ENCODE data around the gene FBXL14.
A peak's percentile ranks its signal among the peaks of the same experiment; 100 is the strongest.
"Not testable (repeated sequence)": the region's sequence is repeated elsewhere in the genome, so short reads cannot be mapped to it uniquely, and the experiment has no call there.

Gene FBXL14

DNA sequence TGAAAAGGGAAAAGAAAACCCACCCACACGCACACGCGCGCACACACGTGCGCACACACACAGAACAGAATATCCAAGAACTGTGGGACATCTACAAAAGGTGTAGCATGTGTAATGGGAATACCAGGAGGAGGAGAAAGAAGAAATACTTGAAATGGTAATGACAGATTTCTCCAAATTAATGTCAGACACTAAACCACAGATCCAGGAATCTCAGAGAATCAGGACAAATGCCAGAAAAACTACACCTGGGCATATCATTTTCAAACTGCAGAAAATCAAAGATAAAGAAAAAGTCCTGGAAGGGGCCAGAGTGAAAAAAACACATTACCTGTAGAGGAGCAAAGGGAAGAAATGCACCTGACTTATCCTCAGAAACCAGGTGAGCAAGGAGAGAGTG, 26.5 kb downstream of the FBXL14 start:
- DNase-seq = no peak

DNA sequence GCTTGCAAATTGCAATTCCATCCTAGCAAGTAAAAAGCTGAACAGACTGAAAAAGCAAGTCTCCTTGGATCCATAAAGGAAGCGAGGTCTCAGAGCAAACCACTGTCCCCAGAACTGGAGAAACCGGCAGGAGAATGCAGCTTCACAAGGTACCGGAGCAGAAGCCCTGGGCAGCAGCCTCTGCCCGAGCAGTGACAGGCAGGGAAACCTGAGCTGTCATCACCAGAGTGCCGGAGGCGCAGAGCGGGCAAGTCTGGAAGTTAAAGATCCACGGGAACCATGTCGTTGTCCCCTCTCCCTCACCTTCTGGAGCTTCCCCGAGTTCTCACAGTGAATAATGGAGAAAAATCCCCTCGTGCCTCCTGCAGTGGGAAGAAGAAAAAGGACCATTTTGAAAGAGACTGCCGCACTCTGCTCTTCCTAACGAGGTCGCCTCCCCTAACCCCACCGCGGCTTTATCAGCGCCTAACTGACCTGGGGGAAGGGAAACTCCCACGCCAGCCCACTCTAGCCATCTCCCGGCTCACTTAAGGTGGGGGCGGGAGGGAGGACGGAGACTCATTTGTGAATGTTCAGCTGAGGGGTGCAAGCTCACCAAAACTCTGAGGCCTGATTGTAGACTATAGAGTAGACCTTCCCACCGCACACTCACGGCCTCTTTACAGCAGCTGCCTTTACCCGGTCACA, 27.8 kb downstream of the FBXL14 start:
- no peak for DNase-seq

DNA sequence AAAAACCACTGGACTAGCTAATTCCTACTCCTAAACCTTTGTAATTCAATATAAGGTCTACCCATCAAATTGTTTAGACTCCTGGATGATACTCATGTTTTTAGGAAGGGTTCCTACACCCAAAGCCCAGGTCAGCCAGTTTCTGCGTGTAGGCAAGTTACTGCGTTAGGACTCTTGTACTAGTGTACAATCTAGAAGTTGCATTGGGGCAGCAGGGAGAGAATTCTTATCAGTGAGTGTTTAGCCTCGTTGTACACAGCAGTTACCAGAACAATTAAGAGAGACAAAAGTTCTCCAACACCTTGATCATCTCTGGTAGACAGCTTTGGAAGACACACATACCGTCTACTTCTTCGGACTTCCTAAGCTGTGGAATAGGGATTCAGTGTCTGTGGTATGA, 29.2 kb downstream of the FBXL14 start:
- no peak for DNase-seq

DNA sequence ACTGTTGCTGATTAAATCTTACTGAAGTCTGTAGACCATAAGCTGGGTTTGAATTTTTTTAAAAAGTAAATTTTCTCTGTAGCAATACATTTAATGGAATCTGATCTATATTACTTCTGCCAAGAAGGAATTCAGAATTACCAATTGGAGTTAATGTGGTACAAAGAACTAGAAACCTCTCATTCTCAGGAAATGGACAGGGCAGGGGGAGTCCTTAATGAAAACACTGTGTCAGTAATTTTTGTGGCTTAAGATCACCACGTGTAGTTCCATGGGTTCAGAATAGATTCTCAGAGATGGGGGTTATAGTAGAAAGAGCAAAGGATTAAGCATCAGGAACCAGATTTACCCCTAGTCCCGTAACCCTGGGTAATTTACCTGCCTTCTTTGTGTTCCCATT, 30.3 kb downstream of the FBXL14 start:
- no peak for DNase-seq

DNA sequence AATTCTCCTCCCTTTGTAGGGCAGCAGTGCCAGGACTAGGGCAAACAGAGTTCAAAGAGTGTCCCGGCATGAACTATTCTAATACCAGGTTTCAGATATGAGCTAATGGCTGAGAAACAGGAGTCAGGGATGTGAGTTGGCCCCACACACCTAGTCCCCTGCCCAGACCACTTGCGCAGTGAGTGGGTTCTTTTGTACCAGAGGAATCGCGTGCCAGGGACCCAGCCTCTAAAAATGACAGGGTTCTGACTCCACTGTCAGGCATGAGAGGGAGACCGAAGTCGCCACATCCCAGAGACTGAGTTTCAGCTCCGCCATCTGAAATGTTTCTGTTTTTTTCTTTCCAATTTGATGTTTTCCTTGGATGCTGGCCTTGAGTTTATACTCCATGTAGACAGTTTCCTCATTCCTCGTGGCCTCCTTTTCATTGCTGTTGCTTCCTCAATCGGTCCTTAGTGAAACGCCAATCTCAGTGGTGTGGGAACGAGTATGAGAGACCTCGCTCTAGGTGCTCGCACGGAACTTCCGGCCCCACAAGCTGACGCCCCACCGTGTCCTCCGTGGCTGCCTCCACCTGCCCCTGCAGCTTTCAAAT, 31.5 kb downstream of the FBXL14 start:
- DNase-seq = no peak

DNA sequence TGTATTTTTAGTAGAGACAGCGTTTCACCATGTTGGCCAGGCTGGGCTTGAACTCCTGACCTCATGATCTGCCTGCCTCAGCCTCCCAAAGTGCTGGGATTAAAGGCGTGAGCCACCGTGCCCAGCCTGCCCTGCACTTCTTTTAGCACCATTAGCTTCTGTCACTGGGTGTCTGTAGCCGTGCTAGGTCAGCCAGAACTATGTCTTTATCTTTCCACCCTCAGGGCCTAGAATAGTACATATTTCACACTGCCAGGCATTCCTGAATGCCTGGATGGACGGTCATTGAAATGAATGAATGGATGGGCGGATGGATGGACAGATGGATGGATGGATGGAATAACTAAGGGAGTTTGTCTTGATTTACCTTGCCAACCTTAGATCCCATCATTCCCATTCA, 33.7 kb downstream of the FBXL14 start:
- no peak for DNase-seq

DNA sequence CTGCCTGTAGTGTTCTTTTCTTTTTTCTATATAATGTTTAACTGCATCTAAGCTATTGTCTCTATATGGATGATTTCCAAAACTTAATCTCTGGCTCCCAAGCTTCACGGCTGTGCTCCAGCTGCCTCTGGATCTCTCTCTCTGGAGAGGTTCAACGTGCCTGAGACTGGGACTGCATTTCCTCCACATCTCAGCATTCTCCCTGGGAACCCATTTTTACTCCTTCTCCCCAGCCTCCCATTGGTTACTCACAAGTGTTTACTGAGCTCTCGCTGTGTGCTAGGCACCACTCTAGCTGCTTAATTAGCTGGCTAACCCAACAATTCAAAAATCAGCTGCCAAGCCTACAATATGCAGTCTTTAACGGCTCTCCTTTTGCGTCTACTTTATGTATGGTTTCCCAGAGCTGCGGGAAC, 34.7 kb downstream of the FBXL14 start:
- no peak for DNase-seq

DNA sequence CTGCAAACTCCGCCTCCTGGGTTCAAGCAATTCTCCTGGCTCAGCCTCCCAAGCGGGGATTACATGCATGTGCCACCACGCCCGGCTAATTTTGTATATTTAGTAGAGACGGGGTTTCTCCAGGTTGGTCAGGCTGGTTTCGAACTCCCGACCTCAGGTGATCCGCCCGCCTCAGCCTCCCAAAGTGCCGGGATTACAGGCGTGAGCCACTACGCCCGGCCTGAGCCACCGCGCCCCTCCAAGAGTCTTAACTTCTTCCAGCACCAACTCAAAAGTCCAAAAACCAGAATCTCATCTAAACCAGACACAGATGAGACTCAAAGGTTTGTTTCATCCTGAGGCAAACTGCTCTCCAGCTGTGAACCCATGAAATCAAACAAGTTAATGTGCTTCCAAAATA, 36.3 kb downstream of the FBXL14 start:
- not testable (repeated sequence) for DNase-seq

DNA sequence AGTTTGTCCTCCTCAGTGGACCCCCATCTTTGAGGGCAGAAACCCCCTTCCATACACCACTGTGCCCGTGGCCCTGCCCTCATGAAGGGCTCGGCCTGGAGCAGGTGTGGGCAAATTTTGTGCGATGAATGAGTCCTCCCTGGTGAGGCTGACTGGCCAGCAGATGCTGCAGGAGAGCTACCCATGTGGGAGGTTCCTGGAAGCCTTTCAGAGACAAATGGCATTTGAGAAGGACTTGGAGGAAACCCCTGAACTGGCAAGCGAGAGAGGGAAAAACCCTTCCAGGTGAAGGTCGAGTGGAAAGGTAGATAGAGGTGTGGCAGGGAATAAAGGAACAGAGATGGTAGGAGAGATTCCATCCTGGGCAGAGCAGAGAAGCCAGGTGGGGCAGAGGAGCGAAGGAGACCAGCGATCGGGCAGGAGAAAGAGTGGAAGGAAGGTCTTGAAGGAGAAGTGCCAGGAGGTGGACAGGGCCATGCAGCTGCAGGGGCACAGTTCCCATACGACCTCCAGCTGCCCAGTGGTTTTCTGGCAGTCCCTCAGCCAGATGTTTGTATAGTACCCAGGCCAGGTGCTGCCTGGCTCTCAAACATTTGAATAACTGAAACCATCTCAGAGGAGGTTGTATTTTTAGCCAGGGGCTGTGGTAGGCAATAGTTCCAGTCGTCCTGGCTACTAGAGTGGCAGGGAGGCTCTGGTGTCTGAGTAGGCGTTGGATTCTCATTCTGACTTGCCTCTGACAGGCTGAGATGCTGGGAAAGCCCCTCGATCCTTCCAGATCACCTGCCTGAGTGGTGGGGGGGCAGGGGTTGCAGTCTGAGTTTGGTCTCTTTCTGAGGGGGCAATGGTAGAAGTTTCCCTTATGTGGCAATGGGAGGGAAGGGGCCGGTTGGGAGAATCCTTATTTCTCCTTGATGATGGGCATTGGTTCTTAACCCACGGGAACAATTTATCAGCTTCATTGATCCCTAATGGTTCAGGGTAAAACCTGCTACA, 40.1 kb downstream of the FBXL14 start:
- no peak for DNase-seq

DNA sequence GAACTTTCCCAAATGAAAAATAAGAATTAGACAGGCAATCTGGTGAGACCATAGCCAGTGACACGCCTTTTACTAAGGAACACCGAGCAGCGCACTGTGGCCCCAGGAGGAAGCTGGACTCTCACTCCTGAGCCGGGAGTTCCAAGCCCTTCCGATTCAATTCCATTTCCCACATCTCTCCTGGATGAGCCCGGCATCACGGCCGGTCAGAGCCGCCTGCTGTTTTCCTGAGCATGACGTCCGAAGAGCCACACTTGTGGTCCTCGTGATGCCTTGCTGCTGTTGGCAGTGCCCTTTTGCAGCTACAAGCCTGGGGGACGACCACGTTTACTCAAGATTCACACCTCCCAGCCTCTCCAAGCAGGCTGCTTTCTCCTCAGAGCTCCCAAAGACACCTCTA, 40.8 kb downstream of the FBXL14 start:
- no peak for DNase-seq

DNA sequence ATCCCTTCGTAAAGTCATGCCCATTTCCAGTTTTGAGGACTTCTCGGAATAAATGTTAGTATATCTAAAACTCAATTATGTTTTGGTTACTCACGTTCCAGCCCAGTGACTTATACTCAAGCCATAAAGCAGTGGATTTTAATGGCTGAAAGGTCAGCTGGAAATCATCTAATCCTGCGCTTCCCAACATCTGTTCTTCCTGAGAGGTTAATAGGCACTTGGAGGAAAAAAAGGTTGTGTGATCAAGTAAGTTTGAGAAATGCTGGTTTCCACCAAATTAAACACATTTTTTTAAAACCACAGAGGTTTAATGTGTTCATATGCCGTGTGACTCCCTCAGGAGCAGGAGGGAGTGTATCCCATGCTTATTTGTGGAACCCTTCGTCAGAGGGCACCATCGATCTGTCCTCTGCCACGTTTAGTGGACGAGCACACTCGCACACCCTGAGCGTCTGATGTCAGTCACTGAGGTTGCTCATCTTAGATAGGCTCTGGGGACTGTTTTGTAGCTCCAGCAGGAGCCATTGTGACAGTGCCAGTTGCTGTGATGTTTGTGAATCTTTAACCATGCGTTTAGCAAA, 41.4 kb downstream of the FBXL14 start:
- DNase-seq = no peak

DNA sequence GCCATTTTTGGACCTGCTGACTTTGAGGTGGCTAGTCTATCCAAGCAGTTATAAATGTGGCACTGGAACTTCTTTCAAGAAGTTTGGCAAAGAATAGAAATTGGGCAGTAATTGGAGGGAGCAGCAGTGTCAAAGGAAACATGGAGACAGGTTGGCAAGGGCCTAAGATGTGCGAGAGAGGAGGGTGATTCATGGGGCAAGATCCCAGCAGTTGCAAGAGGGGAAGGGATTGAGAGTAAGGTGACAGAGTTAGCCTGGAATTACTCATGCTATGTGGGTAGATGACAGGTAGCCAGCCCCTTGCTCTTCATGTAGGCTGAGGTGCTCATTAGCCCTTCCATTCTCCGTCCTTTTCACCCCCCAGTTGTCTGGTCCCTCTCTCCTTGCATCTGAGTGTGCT, 42.2 kb downstream of the FBXL14 start:
- no peak for DNase-seq

DNA sequence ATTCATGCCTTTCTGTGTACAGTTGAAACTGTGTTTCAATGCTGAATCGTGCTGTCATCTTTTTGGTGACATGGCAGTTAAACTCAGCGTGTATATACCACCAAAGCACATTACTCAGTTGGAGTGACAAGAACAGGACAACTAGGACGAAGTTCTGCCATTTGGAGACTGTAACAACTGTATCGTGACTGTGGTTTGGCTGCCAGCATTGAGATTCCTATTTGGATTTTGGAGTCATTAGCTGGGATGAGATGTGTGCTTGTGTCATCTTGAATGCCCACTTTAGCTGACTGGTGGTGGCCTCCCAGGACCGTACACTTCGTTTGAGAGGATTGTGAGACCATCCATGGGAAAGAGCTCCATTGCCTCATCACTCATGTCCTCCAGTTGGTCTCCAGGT, 42.9 kb downstream of the FBXL14 start:
- DNase-seq = no peak

DNA sequence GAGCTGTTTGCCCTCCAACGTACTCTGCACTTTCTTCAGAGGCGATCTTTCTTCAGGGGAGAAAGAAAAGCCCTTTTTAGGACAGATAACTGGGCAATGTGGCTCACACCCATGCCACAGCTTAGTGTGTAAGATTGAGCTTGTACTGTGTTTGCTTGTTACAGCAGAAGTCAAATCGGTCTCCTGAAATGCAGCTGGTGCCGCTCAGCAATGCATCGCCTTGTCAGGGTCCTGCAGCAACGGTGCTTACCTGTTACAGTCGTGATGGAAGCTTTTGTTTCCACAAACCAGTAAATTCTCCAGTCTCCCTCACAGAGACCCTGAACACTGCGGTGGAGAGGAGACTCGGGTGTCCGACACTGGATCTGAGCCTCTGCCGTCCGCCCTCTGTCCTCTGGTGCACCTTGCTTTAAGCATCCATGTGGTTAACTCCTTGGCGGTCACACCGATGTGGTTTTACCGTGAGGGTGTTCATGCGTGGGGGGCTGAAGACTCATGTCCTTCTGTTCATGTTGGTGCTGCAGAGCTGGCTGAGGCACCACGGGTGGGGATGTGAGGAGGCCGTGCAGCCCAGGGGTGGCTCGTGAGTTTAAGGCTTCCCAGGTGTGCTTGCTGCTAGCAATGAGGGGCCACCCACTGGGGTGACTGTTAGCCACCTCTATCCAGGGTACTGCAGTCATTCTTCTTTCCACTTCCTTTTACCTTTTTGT, 47.3 kb downstream of the FBXL14 start:
- no peak for DNase-seq

DNA sequence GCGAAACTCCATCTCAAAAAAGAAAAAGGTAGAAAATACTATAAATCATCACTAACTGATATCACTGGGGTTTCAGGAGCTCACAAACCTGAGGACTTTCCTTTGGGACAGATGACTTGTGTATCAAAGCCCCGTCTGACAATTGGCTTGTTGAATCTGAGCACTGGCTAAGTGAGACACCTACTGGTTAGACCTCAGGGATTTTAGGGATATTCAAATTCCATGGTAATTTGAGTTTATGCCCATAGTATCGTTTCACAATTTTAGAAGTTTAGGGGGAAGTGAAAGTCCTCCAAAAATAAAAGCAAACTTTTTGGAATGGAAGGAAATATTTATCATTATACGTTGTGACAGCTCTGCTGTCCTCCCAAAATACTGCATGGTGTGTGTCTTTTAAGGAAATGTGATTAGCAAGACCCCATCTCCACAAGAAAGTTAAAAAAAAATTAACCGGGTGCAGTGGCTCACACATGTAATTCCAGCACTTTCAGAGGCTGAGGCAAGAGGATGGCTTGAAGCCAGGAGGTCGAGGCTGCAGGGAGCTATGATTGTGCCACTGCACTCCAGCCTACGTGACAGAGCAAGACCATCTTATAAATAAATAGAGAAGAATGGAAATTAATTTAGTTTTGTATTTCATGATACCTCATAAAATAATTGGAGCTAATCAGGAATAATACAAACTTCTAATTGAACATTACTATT, 49.2 kb downstream of the FBXL14 start:
- DNase-seq = peak; percentile 49

DNA sequence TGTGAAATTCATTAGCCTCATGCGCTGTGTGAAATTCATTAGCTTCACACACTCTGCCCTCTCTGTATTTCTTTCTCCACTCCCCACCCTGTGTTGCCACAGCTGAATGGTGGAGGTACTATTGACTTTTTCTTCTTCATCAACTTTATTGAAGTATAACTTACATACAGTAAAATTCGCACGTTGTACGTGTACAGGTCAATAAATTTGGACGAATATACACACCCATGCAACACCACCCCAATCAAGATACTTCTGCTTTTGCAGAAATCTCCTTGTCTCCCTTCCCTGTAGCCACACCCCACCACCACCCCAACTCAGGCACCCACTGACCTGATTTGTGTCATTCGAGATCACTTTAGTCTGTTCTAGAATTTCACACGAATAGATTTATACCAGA, 51.8 kb downstream of the FBXL14 start:
- no peak for DNase-seq

DNA sequence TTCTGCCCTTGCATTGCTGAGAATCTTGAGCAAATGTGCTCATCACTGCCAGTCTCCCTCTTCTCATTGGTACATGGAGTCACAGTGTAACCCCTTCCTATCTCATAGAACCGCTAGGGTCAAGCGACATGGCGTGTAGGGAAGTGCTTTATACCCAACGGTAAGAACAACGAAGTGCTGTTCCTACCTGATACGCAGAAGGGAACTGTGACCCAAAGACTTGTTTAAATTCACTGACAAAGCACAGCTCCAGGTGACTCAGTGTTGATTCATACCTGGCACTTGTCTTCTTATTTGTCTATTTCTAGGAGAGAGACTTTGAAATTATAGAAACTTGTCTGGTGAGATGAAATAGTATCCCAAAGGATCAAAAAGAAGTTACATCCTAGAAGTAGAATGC, 53.7 kb downstream of the FBXL14 start:
- DNase-seq = no peak

DNA sequence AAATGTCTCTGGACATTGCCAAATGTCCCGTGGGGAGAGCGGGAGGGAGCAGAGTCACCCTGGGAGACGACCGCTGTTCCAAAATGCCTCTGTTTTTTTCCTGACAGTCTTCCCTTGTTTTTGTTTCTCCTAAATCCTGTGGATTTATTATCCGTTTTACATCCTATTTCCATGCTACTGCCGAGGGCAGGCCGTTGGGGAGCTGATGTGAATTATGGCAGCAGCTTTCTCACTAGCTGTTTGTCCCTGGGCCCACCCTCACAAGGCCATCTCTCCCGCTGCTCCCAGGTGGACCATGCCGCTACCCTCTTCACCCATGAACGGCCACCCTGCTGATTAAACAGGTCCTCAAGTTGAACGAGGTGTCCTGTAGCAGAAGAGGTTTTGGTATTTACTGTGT, 55.2 kb downstream of the FBXL14 start:
- DNase-seq = no peak

DNA sequence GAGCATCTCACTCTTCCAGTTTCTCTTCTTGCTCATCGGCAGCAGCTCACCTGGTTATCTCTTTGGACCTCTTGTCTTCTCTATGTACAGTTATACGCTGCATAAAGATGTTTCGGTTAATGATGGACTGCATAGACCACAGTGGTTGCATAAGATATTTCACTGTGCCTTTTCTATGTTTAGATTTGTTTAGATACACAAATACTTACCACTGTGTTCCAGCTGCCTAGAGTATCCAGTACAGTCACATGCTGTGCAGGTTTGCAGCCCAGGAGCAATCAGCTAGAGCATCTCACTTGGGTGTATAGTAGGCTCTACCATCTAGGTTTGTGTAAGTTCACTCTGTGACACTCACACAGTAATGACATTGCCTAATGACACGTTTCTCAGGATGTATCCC, 57.6 kb downstream of the FBXL14 start:
- no peak for DNase-seq

DNA sequence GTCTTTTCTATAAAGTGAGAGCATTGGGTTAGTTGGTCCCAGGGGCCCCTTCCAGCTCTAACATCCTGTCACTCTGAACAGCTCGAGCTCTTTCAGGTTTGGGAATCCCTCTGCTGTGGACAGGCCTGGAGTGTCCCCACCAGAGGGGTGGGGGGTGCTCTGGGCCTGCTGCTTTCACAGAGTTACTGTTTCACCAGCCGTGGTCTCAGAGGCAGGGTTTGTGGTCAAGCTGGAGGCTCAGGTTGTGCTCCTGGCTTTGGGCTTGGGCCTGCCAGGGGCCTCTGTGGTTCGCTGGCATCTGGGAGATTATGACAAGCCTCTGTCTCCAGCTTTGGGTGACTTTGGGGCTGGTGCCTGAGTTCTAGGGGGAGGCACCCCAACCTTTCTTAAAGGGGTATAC, 59.6 kb downstream of the FBXL14 start:
- no peak for DNase-seq

DNA sequence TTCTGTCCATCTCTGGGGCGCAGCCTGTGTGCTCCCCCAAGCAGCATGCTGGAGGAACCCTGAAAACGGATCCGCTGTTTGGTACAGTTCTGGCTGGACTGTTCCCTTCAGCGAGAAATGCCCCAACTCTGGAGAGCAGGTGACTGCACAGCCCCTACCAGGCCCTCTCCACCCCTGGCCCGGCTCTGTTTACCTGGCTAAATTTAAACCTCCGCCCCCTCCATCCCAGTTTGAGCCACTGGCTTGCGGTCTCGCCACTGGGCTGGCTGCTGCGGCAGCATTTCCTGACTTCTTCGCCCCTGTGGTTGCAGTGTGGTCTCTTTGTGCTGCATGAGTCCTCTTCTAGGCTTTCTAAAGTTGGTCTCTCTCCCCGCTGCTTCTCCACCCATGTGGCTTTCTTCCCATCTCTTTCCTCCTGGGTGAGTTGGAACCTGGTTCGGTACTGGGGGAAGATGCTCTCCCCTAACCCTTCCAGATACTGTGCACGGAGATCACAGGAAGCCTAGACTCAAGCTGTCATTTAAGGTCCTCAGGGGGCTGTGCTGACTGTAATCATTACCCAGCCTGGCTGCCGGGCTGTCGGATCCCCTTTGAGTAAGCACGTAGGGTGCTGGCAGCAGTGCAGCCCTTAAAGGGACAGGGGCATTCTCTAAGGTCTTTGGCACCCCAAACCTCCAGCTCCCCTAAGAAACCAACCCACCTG, 60.6 kb downstream of the FBXL14 start:
- no peak for DNase-seq

DNA sequence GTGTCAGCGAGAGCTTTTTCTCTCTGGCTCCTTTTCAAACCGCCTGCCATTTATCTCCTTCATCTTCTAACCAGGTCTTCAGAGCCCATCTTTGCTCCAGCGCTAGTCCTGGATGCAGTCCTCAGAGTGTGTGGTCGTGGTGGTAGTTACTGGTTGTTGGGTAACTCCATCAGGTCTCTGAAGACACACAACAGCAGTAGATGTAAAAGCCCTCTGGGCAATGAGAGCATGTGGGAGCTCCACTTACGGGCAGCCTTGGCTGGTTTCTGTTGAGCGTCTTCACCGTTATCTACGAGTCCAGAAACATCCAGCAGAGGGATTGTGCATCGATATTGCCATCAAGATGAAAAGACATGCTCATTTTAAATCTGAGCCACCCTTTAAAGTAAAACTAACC, 61.2 kb downstream of the FBXL14 start:
- no peak for DNase-seq

Data from NCI-H1694 treated with DMSO at 0.1 percent for 48 hours (cell line).